NCI-H460 (cell line): ENCODE measurements around the gene FAM9C. TPM values are rescaled to one million over a fixed set of nuclear protein-coding genes. Genes with fewer than 3 reads are reported as not detected.

Experiments used
- DNase-seq: peaks from one replicate; pipeline ENCODE4 v3.0.0-alpha.2; 2016; ENCODE audit warnings: low read depth; ENCODE audit errors: extremely low read depth
- total RNA-seq: library from RNA; depleted of rRNA; stranded (reverse); fragments of >200 nt; shearing (Covaris generic); gene quantifications from 2 replicates; pipeline ENCODE4 v1.2.3, GENCODE V29; 2014

FAM9C gene
- total RNA-seq, 1 experiment from 2014 or later = not detected

DNA sequence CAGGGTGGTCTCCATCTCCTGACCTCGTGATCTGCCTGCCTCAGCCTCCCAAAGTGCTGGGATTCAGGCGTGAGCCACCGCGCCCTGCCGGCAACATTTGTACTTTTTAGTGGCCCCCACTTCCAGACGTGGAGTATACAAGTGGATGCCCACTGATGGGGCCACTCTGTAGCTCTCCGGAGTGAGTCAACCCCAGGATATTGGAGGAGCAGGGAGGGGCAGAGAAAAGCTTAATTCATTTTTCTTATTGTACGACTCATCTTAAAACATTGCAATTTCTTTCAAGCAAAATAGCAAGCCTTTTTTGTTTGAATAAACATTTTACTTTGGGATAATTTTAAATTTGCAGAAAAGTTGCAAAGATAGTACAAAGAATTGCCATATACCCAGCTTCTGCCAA lies 34.6 kb downstream of the FAM9C start:
- no peak for DNase-seq

DNA sequence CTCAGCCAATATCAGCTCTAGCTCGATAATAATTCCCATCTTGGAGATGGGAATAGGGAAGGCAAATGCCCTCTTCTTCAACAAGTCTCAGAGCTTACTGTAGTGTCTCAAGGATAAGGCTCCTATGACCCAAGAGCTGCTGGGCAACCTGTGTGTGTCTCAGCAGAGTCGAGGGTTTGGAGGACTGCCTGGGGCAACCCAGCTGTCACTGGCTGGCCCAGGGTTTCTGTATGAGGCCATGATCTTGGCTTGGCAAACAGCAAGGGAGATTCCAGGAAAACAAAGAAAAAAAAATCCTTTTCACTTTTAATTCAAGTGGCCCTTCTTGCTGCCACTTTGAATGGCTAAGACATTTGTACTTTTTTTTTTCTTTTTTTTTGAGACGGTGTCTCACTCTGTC lies 35.1 kb downstream of the FAM9C start:
- no peak for DNase-seq

DNA sequence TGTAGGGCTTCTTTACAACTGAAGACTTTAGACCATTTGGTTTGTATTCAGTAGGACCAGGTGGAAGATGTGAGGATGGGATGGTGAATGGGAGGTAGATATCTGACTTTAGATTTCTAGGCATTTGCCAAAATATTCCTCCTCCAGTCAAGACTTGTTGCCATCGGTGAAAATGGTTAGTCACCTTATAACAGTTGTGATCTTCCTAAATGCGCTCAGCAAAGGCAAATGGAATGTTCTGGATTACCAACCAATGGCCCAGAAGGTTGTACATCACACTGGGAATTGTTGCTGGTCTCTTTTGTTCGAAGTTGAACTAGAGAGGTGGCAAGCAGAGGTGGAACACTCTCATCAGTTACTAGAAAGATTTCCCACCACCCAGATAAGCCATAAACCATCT lies 35.6 kb downstream of the FAM9C start:
- DNase-seq = no peak

DNA sequence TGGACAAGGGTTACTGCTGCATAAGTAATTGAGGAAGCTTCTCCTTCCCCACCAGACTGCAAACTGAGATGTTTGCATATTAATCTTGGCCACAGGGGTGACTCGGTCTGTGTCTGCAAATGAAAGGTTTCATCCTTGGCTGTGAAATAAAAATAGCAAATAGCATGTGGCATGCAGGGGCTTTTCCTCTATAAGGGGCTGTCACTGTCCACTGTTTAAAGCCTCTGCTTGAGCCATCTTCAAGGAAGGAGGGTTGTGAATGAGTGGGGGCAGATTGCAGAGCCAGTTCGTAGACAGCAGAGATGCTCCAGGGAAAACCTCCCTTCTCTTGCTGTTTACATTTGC lies 36.3 kb downstream of the FAM9C start:
- DNase-seq = no peak

DNA sequence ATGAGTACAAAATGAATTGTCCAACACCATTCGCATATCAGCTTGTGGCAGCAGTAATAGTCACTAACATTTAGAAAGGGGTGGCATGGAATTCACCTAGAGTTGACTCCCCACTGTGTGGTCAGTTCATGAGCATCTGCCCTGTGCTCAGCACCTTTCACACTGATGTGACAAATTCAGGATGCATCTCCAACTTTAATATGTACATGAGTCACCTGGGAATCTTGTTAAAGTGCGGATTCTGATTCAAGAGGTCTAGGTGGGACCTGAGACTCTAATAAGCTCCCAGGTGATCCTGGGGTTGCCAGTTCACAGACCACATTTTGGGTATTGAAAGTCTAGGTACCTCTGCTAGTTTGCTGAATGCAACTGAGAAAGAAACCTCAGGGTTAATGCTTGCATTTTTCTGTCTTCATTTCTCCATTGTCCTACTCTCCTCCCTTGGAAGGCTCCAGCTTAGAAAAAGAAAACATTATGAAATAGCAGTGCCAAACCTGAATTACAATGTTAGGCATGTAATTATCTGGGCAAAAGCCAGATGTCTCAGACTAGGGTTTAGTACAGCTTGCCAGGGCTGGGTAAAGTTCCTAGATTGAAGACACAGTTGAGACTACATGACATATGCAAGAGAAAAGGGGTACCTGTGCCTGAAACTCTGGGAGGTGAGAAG lies 36.8 kb downstream of the FAM9C start:
- DNase-seq = no peak

DNA sequence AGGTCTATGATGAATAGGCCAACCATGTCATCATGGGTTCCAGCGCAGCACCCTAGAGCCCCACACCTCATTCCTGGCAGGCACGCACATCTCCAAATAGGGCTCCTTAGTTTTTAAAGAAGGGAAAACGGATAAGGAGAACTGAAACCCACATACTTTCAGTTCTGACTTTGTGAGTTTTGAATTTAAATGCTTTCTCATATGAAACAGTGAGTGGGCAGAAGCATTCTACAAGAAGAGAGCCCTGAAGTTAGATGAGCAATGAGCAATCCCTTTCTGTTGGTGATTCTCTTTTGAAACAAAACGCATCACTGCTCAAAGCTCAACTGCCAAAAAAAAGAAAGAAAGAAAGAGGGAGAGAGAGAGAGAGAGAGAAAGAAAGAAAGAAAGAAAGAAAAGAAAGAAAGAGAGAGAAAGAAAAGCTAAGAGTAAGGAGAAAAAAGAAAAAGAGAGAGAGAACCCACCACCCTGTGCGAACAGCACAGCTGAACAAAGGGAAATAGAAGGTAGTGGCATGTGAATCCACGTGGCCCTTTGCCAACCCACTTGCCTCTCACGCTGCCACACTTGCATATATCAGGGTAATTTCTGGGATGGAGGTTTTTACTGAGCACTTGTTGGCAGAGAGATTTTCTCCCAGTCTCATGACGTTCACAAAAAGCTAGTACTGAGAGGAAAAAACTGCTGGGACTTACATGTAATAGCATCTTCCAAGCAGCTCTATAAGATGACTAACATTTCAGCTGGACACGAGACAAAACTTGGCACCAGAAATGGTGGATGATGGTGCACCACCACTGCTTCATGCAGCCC lies 38.6 kb downstream of the FAM9C start:
- no peak for DNase-seq

DNA sequence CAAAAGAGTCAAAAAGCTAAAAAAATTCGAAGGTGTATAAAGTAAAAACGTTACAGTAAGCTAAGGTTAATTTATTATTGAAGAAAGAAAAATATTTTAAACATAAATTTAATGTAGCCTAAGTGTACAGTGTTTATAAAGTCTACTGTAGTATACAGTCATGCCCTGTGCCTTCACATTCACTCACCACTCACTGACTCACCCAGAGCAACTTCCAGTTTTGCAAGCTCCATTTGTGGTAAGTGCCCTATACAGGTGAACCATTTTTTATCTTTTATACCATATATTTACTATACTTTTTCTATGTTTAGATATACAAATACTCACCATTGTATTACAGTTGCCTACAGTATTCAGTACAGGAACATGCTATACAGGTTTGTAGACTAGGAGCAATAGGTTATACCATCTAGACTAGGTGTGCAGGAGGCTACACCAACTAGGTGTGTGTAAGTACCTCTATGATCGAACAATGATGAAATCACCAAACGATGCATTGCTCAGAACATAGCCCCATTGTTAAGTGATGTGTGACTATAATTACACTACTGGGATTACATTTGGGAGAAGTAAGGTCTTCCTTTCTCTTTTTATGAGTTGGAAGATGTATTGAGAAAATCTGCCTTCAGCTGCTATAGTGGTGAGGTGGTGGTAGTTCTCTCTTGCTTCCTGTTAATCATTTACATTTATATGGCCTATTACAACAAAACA lies 42.3 kb downstream of the FAM9C start:
- DNase-seq = no peak

DNA sequence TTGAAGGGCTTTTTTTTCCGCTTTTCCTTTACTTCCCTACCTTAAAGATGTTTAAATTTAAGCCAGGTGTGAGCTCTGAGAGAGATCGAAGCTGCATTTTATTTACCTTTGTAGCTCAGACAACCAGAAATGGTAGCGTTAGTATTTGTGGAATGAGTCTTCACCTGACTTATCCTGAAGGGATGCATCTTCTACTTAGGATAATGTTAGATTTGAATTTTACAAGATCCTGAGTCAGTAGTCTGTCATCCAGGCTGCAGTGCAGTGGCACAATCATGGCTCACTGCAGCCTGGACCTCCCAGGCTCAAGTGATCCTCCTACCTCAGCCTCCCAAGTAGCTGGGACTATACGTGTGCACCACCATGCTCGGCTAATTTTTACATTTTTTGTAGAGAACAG lies 43.3 kb downstream of the FAM9C start:
- DNase-seq = no peak

DNA sequence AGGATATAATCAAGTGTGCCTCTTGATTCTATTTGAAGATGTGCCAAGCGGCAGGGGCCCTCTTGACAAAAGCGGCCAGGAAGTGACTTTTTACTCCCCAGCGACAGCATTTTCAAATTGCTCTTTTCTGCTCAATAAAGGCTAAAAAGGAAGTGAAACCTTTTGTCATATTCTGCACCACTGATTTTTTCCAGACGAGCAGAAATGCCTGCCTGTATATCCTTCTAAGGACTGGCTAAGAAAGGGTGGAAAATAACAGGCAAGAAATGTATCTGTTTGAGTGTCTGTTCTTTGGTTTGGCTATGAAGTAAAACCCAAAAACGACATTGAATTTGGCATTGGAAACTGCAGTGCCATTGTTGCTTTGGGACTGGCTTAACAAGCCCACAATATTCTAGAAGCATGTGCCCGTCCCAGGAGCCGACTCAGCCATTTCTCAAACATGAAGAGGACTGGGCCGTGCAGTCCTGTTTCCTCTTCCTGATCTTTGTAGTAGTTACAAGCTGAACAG lies 44.1 kb downstream of the FAM9C start:
- no peak for DNase-seq

DNA sequence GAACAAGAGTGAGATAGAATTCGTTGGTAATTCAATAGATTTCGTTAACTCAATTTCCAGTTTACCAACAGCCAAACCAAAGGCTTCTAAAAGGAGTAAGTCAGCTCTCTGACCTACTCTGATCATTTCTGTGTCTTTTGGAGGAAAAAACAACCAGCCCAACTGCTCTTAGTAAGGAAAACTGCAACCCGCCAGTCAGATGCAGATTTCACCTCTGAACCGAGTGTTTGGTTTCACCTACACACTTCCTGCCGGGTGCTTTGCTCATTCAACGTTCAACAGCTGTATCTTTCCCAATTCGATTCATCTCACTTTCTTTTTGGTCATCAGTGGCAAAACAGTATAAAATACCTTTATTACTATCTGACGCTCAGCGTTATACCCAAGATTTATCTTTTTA lies 45.0 kb downstream of the FAM9C start:
- DNase-seq = no peak

DNA sequence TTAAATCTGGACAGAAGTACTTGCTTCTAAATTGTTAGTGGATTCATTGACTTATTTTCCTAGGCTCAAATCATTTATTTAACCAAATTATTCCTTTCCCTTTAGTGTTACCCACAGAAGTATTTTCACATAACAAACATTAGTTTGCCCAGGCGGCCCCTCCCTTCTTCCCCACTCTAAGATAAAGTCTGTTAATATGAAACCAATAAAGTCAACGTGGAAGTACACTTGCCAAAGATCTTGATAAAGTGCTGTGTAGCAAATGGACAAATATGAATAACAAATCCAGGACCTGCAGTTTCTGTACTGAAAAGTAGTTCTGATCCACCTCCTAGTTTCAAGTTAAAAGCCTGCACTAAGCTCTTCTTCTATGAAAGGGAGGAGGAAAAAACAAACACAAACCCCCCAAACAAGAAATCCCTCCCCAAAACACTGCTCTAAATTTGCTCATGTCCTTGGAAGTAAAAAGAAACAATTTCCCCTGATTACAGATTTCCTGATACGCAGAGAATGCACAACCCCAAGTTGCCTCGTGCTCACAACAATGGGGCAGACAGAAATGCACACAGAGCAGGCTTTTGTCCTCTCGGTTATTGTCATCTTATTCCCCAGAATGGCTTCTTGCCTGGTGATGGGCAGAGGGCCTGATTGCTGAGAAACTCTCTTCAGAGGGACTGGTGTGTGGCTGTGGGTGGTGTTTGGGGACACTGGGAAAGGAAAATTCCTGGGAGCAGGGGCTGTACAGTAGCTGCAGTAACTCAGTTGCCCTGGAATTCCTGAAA lies 46.3 kb downstream of the FAM9C start:
- no peak for DNase-seq

DNA sequence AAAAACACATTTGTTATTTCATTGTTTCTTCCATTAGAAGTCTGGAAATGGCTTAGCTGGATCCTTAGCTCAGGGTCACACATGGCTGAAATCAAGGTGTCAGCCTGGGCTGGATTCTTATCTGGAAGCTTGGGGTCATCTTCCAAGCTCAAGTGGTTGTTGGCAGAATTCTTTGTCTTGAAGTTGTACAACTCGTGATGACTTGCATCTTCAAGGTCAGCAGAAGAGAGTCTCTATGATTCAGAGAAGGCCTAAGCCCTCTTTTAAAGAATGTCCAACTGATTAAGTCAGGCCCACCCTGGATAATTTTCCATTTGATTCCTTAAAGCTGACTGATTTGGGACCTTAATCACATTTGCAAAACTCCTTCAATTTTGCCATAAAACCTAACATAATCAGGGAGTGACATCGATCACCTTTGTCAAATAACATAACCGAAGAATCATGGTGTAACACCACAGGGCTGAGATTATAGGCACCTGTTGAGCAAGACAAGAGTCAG lies 47.4 kb downstream of the FAM9C start:
- DNase-seq = no peak

DNA sequence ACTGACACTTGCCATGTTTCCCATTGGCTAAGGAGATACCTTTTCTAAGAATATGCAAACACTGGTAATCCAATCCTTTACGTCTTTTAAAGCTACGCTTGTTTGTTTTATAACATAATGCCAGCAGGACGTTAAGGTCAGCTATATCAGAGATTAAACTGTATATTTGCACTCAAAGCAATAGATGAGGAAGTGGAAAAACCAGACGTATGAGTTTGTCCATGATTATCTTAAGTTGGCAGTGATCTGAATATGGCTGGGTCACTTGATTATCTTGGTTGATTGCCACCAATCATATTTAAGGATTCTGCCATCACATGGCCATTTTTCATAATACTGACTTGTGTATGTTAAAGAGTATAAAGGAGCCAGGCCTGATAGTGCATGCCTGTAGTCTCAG lies 50.1 kb downstream of the FAM9C start:
- no peak for DNase-seq

DNA sequence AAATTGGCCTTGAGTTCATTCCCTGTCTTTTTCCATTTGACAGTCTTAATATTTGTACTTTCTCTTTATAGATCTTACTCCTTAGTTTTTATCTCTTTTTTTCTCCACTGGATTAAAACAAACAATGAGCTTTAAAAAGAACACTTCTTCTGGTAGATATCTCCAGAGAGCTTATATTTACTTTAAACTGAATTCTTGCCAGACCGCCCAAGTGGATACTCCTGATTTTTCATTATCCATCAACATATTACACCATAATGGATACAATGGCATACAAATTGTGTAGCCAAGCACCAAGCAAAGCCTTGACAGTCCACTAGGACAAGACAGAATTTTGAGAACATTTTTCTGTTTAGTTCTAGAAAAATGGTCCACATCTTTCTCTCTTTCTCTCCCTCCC lies 50.6 kb downstream of the FAM9C start:
- DNase-seq = no peak

DNA sequence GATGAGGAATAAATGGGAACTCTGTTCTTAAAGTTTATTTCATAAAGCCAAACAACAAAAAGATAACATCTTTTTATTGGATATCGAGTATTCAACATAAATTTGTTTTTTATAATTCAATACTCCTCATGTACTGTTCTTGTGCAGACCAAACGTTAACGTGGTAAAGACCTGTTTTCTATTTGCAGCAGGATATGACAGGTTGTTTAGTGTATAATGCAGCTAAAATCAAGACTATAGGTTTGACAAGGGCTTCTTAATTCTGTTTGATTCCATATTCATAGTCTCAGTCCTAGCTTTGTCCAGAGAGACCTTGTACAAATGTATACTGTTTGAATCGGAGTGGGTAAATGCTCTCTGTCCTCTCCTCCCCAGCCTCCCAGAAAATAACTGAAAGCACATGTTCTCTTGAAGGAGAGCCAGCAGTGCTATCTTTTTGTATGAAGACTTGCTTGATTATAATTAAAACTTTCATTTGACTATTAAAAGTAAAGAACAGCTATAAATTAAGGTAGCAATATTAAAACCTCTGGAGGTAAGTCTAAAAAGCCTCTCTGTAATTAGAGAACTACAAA lies 51.8 kb downstream of the FAM9C start:
- no peak for DNase-seq

DNA sequence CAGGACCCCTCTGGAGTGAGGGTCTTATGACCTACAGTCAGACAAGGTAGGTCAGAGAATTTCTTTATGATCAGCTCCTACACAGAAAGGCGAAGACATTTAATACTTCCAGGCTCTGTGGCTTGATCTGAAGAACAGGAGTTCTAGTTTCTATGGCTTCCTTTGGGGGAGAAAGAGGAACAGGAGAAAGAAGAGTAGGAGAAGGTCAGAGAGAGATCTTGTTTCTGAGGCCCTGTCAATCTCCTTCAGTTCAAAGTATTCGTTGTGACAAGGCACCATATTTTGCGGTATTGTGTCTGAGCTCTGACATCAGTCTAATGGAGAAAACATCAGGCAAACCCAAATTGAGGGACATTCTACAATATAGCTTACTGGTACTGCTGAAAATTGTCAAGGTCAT lies 52.8 kb downstream of the FAM9C start:
- DNase-seq = no peak

DNA sequence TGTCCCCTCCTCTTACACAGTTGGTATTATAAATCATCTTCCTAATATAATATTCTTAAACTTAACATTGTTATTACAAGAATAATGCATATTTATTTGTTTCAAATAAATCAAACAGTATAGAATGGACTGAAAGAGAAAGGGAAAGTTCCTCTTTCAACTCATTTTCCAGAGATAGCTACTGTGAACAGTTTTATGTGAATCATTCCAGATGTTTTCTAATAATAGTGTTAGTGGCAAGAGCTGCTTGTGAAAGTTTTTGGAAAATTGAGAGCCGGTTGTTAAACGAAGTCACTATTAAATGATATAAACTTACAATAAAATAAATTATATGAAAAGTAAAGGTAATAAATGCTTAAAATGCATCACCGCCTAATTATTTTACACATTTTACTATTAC lies 55.0 kb downstream of the FAM9C start:
- DNase-seq = no peak

DNA sequence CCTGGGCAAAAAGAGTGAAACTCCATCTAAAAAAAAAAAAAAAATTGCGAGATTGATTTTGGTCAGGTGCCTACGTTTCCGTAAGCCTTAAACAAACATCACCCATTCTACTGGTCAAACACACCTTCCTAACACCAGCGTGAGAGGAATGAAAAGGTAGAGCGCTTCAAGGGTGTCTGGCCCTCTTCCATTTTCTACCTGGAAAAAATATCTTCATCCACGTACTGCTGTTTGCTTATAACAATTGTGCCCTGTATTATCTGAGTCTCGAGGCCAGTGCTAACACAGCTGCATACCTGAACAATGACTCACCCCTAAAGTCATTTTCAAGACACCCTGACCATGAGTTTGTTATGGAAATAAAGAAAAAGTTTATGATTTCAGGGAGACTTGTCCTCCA lies 55.6 kb downstream of the FAM9C start:
- no peak for DNase-seq

DNA sequence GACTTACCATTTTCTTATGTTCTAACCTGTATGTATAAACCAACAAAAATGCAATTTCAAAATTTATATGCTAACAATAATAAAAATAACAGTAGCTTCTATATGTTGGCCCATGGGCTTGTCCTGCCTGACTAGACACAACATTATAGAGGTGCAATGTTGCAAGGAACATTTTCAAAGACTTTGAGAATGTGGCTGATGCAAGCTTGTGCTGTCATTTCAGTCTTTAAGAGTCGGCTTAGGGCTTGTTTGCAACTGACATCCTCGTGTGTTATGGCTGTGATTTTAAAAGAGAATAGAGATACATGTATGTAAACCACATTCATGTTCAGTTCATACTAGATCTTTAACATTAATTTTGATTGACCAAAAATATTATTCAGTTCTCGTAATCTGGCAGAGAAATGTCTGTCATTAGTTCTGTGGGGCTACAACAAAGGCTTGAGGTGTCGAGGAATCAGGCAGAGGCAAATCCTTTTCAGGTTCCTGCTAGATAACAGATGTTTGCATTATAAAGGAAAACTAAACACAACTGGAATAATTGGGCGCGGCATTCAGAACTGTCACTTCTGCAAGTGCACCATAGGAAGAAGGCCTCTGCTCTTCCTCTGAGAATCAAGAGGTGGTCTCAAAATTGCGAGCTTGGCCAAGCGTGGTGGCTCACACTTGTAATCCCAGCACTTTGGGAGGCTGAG lies 56.4 kb downstream of the FAM9C start:
- no peak for DNase-seq

DNA sequence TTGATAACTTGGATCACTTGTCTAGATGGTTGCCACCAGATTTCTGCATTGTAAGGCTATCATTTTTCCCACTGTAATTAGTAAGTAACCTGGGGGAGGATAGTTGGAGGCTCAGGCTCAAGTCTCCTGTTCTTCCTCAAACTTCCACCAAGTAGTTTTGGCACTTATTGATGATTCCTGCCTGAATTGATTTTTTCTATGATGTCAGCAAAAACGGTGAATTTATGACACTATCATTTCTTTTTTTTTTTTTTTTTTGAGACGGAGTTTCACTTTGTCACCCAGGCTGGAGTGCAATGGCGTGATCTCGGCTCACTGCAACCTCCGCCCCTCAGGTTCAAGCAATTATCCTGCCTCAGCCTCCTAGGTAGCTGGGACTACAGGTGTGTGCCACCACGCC lies 57.1 kb downstream of the FAM9C start:
- DNase-seq = no peak
